Astrocyte (in vitro differentiated cells and primary cell): ENCODE measurements around the gene MAGI1. TPM values are rescaled to one million over a fixed set of nuclear protein-coding genes. Genes with fewer than 3 reads are reported as not detected.

Experiments used
- DNase-seq: peaks from one replicate; pipeline ENCODE4 v3.0.0-alpha.2; 2010; ENCODE audit warnings: low read depth
- FAIRE-seq: peaks from 2 replicates; lab custom pipeline; 2011; peaks lifted over from hg19 to GRCh38; lab: Jason Lieb, UNC
- H2AFZ ChIP-seq: 2 replicates; pipeline ENCODE4 v1.6.0; 2012; ENCODE audit warnings: low read depth, low read length, inconsistent platforms
- H3K27ac ChIP-seq: 2 replicates; pipeline ENCODE4 v1.5.1; 2011; ENCODE audit warnings: low read depth, low read length, inconsistent platforms
- H3K27me3 ChIP-seq: 2 replicates; pipeline ENCODE4 v1.6.0; 2011; ENCODE audit warnings: low read length, inconsistent platforms; ENCODE audit not compliant: insufficient read depth
- H3K36me3 ChIP-seq: 2 replicates; pipeline ENCODE4 v1.5.1; 2011; ENCODE audit warnings: low read length, inconsistent platforms; ENCODE audit not compliant: insufficient read depth
- H3K4me1 ChIP-seq: 2 replicates; pipeline ENCODE4 v1.5.1; 2011; ENCODE audit warnings: low read length, inconsistent platforms; ENCODE audit not compliant: insufficient read depth
- H3K4me2 ChIP-seq: 2 replicates; pipeline ENCODE4 v1.6.0; 2012; ENCODE audit warnings: low read length, inconsistent platforms
- H3K4me3 ChIP-seq: 2 replicates; pipeline ENCODE4 v1.5.1; 2011; ENCODE audit warnings: low read depth, mild to moderate bottlenecking, low read length, inconsistent platforms; ENCODE audit not compliant: insufficient read depth
- H3K79me2 ChIP-seq: 2 replicates; pipeline ENCODE4 v1.6.0; 2012; ENCODE audit warnings: mild to moderate bottlenecking, low read length, inconsistent platforms; ENCODE audit not compliant: insufficient read depth
- H3K9ac ChIP-seq: 2 replicates; pipeline ENCODE4 v1.6.0; 2012; ENCODE audit warnings: mild to moderate bottlenecking, low read length, inconsistent platforms
- H3K9me3 ChIP-seq: 2 replicates; pipeline ENCODE4 v1.5.1; 2012; ENCODE audit warnings: low read depth, mild to moderate bottlenecking, low read length, inconsistent platforms; ENCODE audit not compliant: insufficient read depth
- H4K20me1 ChIP-seq: 2 replicates; pipeline ENCODE4 v1.6.0; 2012; ENCODE audit warnings: low read length, inconsistent platforms; ENCODE audit not compliant: insufficient read depth
- H3K27ac Mint-ChIP-seq: one replicate; pipeline ENCODE4 v1.8.0; 2021; ENCODE audit warnings: mild to moderate bottlenecking, mixed read lengths; ENCODE audit not compliant: unreplicated experiment
- H3K27me3 Mint-ChIP-seq: one replicate; pipeline ENCODE4 v1.8.0; 2021; ENCODE audit warnings: low read depth, mixed read lengths; ENCODE audit not compliant: unreplicated experiment
- H3K36me3 Mint-ChIP-seq: one replicate; pipeline ENCODE4 v1.8.0; 2021; ENCODE audit warnings: low read depth, mixed read lengths; ENCODE audit not compliant: unreplicated experiment
- H3K4me1 Mint-ChIP-seq: one replicate; pipeline ENCODE4 v1.8.0; 2021; ENCODE audit warnings: low read depth, mixed read lengths; ENCODE audit not compliant: unreplicated experiment
- H3K4me3 Mint-ChIP-seq: one replicate; pipeline ENCODE4 v1.8.0; 2021; ENCODE audit warnings: mild to moderate bottlenecking, moderate library complexity, mixed read lengths; ENCODE audit not compliant: unreplicated experiment
- H3K9me3 Mint-ChIP-seq: one replicate; pipeline ENCODE4 v1.8.0; 2021; ENCODE audit warnings: mild to moderate bottlenecking, mixed read lengths; ENCODE audit not compliant: unreplicated experiment
- CTCF ChIP-seq: IDR thresholded peaks from 2 replicates; pipeline ENCODE4 v1.5.1; 2011; ENCODE audit warnings: low read depth, mild to moderate bottlenecking, inconsistent platforms, low read length, moderate library complexity; ENCODE audit not compliant: insufficient read depth
- EZH2 ChIP-seq: IDR thresholded peaks from 2 replicates; pipeline ENCODE4 v1.6.1; 2012; ENCODE audit warnings: mild to moderate bottlenecking, low read length, inconsistent platforms; ENCODE audit not compliant: insufficient read depth
- total RNA-seq: library from RNA; stranded (reverse); gene quantifications from 2 replicates; pipeline ENCODE4 v1.2.1, GENCODE V29; 2021

Gene MAGI1
- total RNA-seq, 1 donor from 2014 or later, result 31.8 TPM

DNA sequence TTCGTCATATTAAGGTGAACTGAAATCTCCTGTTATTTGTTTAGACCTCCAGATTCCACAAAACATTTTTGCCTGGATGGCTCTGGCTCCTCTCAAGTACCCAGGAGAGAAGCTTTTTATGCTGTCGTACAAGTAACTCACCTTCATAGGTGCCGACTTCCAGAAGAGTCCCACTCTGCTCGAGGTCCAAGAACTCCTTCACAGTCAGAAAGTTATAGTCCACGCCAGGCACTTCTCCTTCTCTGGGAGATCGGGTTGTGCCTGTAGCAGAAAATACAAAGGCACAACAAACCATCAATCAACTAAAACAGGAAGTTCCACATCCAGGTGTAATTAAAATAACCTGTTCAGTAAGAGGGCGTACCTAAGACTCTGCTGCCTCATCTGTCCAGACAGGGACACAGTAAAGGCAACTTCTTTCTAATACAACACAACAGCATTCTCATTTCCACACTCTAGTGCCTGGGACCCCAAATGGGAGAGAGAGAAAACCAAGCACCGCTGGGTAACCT, 545.3 kb downstream of the MAGI1 start:
- DNase-seq (no peak), FAIRE-seq (no peak)
- Mint-ChIP-seq H3K27me3 (no peaks in the 10 kb centered on the region), H3K4me3 (no peak overlapping the region), H3K27ac (no peak overlapping the region), H3K36me3 (peaks cover 2% of the 10 kb centered on the region), H3K9me3 (no peaks in the 10 kb centered on the region), H3K4me1 (no peaks in the 10 kb centered on the region)
- no peaks in the 10 kb centered on the region for H3K9me3 ChIP-seq
- no peaks in the 10 kb centered on the region for H3K4me1 ChIP-seq
- peaks cover 8% of the 10 kb centered on the region for H4K20me1 ChIP-seq
- no peak overlapping the region for H3K27ac ChIP-seq
- no peaks in the 10 kb centered on the region for H3K36me3 ChIP-seq
- no peak overlapping the region for H3K4me3 ChIP-seq
- no peak for TF ChIP-seq EZH2
- no peak for TF ChIP-seq CTCF
- H3K4me2 ChIP-seq, result no peak overlapping the region
- H3K27me3 ChIP-seq, result no peaks in the 10 kb centered on the region
- H3K9ac ChIP-seq, result no peak overlapping the region
- H3K79me2 ChIP-seq, result no peaks in the 10 kb centered on the region
- no peak overlapping the region for H2AFZ ChIP-seq

DNA sequence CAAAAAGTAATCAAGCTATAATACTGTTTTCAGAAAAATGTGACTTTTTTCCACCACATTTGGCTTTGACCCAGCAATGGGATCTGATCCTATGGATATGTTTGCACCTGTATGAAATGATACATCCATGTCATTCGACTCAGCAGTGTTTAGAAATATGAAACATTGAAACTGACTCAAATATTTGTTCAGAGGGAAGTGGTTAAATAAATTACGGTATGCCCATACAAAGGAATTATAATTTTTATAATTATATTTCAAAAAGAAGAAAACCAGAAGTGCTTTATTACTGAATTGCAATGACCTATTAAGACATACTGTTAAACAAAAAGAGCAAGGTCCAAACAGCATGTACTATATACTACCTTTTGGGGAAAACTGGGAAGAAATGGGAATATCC, 546.5 kb downstream of the MAGI1 start:
- Histone ChIP-seq H3K4me1 (no peaks in the 10 kb centered on the region), H3K27ac (no peak overlapping the region), H3K36me3 (no peaks in the 10 kb centered on the region), H3K4me2 (no peak overlapping the region), H3K79me2 (no peaks in the 10 kb centered on the region), H2AFZ (no peak overlapping the region), H3K27me3 (no peaks in the 10 kb centered on the region), H3K9me3 (no peaks in the 10 kb centered on the region), H4K20me1 (peaks cover 8% of the 10 kb centered on the region), H3K4me3 (no peak overlapping the region), H3K9ac (no peak overlapping the region)
- DNase-seq, result no peak
- no peaks in the 10 kb centered on the region for H3K27me3 Mint-ChIP-seq
- no peak for FAIRE-seq
- no peaks in the 10 kb centered on the region for H3K9me3 Mint-ChIP-seq
- H3K4me1 Mint-ChIP-seq, result no peaks in the 10 kb centered on the region
- peaks cover 4% of the 10 kb centered on the region for H3K36me3 Mint-ChIP-seq
- H3K27ac Mint-ChIP-seq, result no peak overlapping the region
- no peak overlapping the region for H3K4me3 Mint-ChIP-seq
- TF ChIP-seq EZH2, result no peak
- no peak for TF ChIP-seq CTCF

DNA sequence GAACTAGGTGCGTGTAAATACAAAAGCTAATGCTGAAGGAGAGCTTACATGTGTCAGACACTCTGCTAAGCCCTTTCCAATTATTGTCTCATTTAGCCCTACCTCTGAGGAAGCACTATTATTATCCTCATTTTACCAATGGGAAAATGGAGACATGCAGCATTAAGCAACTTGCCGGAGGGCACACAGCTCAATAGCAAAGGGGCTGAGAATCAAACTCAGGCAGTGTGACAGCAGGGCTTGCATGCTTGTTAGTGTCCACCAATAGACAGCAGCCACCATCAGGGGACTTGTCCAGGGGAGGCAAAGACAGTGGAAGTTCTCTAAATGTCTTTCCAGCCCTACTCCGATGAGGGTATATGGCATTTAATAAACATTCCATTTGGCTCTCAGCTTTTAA, 548.6 kb downstream of the MAGI1 start:
- H3K4me1 Mint-ChIP-seq, result peaks cover 7% of the 10 kb centered on the region
- H3K79me2 ChIP-seq, result peaks cover under 1% of the 10 kb centered on the region
- H3K9me3 Mint-ChIP-seq, result no peaks in the 10 kb centered on the region
- H3K9ac ChIP-seq, result no peak overlapping the region
- H3K36me3 ChIP-seq, result no peaks in the 10 kb centered on the region
- H3K4me3 Mint-ChIP-seq, result no peak overlapping the region
- FAIRE-seq (no peak), DNase-seq (no peak)
- no peaks in the 10 kb centered on the region for H3K27me3 Mint-ChIP-seq
- H4K20me1 ChIP-seq, result peaks cover 13% of the 10 kb centered on the region
- H3K4me2 ChIP-seq, result no peak overlapping the region
- H3K36me3 Mint-ChIP-seq, result peaks cover 7% of the 10 kb centered on the region
- no peaks in the 10 kb centered on the region for H3K4me1 ChIP-seq
- TF ChIP-seq CTCF (no peak), EZH2 (no peak)
- no peaks in the 10 kb centered on the region for H3K27me3 ChIP-seq
- H3K9me3 ChIP-seq, result no peaks in the 10 kb centered on the region
- H3K4me3 ChIP-seq, result no peak overlapping the region
- no peak overlapping the region for H3K27ac ChIP-seq
- H2AFZ ChIP-seq, result no peak overlapping the region
- H3K27ac Mint-ChIP-seq, result no peak overlapping the region
